WTC11 (cell line): ENCODE data around the gene DNAI1.

ENCODE experiments used
- CBFB ChIP-seq: sonication (generic); formaldehyde crosslinking; IDR thresholded peaks from 2 replicates; pipeline ENCODE4 v1.8.1; 2022; ENCODE audit warnings: mild to moderate bottlenecking, low read depth, missing genetic modification reagents
- CTCF ChIP-seq: fragments of 200-600 bp; IDR thresholded peaks from 2 replicates; pipeline ENCODE4 v1.8.0; 2022; ENCODE audit warnings: antibody characterized with exemption
- NR3C1 ChIP-seq: sonication (generic); formaldehyde crosslinking; conservative IDR thresholded peaks from 2 replicates; pipeline ENCODE4 v1.8.1; 2023; ENCODE audit warnings: low read depth, mild to moderate bottlenecking, missing genetic modification reagents
- SP1 ChIP-seq: sonication (generic); formaldehyde crosslinking; conservative IDR thresholded peaks from 2 replicates; pipeline ENCODE4 v1.8.1; 2022; ENCODE audit warnings: missing genetic modification reagents
- TEAD4 ChIP-seq: sonication (generic); formaldehyde crosslinking; IDR thresholded peaks from 2 replicates; pipeline ENCODE4 v1.8.0; 2022; ENCODE audit warnings: mild to moderate bottlenecking, missing genetic modification reagents

DNA sequence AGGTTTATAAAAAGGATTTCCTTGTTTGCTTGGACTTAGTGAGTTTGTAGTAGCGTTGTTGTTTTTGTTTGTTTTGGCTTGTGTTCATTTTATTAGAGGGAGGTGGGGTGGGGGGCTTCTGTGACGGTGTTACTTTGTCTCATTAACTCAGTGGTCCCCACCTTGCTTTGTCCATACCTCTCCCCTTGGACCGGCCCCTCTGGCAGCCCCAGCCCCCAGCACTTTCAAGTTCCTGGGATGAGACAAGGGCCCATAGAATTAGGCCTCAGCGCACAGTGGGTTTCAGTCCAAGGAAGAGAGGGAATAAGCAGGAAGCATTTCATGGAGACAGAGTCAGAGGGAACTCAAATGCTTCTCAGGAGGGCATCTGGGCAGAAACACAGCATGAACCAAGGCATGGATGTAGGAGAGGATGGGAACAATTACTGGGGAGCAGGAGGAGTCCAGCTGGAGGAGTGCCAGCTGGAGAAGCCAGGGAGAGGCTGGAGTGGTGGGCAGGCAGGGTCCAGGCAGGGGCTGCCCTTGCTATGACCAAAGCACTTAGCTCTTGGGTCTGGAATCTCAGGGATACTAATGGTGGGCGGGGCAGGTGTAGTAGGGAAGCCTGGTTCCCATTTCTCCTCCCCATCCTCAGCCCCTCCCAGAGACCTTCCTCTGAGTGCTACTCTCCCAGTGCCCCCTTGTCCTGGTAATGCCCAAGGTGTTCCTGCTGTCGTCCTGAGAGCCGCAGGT is 87.7 kb downstream of the DNAI1 start:
- TF ChIP-seq CTCF = no peak
- TF ChIP-seq CBFB (CRISPR knock-in tag) = no peak
- no peak for TF ChIP-seq TEAD4
- TF ChIP-seq NR3C1 = no peak
- no peak for TF ChIP-seq SP1 (CRISPR knock-in tag)
